Measurements from ENCODE around the gene SLFNL1. TPM values are rescaled to one million over a fixed set of nuclear protein-coding genes. Genes with fewer than 3 reads are reported as not detected.

SLFNL1 gene
- total RNA-seq, 1 experiment from 2014 or later, result 0.39 TPM

DNA sequence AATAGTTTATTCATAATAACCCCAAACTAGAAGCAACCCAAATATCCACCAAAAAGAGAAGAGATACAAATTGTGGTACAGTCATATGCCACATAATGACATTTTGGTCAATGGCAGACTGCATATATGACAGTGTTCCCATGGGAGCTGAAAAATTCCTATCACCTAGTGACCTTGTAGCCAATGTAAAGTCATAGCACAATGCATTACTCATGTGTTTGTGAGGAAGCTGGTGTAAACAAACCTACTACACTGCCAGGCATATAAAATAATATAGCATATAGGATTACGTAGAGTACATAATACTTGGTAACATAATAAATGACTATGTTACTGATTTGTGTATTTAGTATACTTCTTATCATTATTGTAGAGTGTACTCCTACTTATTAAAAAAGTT is 29.5 kb upstream of the SLFNL1 start:
- H3K4me3 ChIP-seq (ENCODE audit: low read depth, low read length, poor library complexity, severe bottlenecking), result no peak overlapping the region
- ChIA-PET CTCF (no interaction called here), POLR2A (ENCODE audit: low non-redundant PET) (no interaction called here)
- no peak for TF ChIP-seq EZH2 (IDR thresholded peaks at IDR 0.05; ENCODE audit: borderline replicate concordance, low read depth, low read length, poor library complexity, severe bottlenecking)
- TF ChIP-seq, protein P1, sequence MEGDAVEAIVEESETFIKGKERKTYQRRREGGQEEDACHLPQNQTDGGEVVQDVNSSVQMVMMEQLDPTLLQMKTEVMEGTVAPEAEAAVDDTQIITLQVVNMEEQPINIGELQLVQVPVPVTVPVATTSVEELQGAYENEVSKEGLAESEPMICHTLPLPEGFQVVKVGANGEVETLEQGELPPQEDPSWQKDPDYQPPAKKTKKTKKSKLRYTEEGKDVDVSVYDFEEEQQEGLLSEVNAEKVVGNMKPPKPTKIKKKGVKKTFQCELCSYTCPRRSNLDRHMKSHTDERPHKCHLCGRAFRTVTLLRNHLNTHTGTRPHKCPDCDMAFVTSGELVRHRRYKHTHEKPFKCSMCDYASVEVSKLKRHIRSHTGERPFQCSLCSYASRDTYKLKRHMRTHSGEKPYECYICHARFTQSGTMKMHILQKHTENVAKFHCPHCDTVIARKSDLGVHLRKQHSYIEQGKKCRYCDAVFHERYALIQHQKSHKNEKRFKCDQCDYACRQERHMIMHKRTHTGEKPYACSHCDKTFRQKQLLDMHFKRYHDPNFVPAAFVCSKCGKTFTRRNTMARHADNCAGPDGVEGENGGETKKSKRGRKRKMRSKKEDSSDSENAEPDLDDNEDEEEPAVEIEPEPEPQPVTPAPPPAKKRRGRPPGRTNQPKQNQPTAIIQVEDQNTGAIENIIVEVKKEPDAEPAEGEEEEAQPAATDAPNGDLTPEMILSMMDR (conservative IDR thresholded peaks at IDR 0.05; ENCODE audit: low read depth, low read length), result no peak
- no peaks in the 10 kb centered on the region for H3K9me3 ChIP-seq (ENCODE audit: low read depth, low read length, poor library complexity, severe bottlenecking)
- no TSS peak for BruUV-seq (replicated peaks)
- DNase-seq (ENCODE audit: low spot score), result no peak
- intact Hi-C loops (cut with micrococcal nuclease; ENCODE audit: unreplicated experiment), result no loop called here
- H3K4me1 ChIP-seq (ENCODE audit: insufficient read depth, low read length, poor library complexity, severe bottlenecking), result peaks cover 5% of the 10 kb centered on the region
- H3K36me3 ChIP-seq (ENCODE audit: insufficient read depth, low read length, poor library complexity, severe bottlenecking), result peaks cover 12% of the 10 kb centered on the region
- no peaks in the 10 kb centered on the region for H3K27me3 ChIP-seq (replicated peaks; ENCODE audit: insufficient read depth, low read depth, low read length, poor library complexity)
- no peak overlapping the region for H3K27ac ChIP-seq (ENCODE audit: low read depth, low read length, poor library complexity, severe bottlenecking)

DNA sequence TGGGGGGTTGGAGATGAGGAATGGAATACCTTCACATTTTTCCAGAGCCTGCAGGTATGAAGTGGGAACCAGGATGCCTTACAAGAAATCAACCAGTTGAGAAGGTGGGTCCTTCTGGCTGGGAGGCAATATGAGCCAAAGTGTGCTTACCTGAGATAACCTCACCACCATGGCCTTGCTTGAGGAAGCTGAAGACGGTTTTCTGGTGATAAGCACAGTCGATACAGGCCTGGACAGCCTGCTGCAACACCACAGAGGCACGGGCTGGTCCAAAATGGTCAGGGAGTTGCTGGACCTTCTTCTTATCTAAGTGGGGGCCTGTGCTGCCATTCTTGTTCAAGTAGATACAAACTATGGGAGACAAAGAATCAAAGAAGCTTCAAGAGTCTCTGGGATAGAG is 27.0 kb upstream of the SLFNL1 start:
- TF ChIP-seq, protein P1 (conservative IDR thresholded peaks at IDR 0.05; ENCODE audit: low read depth, low read length), result no peak
- TF ChIP-seq EZH2 (IDR thresholded peaks at IDR 0.05; ENCODE audit: borderline replicate concordance, low read depth, low read length, poor library complexity, severe bottlenecking), result no peak
- H3K27me3 ChIP-seq (replicated peaks; ENCODE audit: insufficient read depth, low read depth, low read length, poor library complexity), result no peaks in the 10 kb centered on the region
- H3K36me3 ChIP-seq (ENCODE audit: insufficient read depth, low read length, poor library complexity, severe bottlenecking), result peaks cover 13% of the 10 kb centered on the region
- no peaks in the 10 kb centered on the region for H3K9me3 ChIP-seq (ENCODE audit: low read depth, low read length, poor library complexity, severe bottlenecking)
- H3K4me1 ChIP-seq (ENCODE audit: insufficient read depth, low read length, poor library complexity, severe bottlenecking), result peaks cover 17% of the 10 kb centered on the region
- H3K27ac ChIP-seq (ENCODE audit: low read depth, low read length, poor library complexity, severe bottlenecking), result no peak overlapping the region
- DNase-seq (ENCODE audit: low spot score), result no peak
- no TSS peak for BruUV-seq (replicated peaks)
- POLR2A ChIA-PET (ENCODE audit: low non-redundant PET), result no interaction called here
- intact Hi-C loops (cut with micrococcal nuclease; ENCODE audit: unreplicated experiment), result no loop called here
- CTCF ChIA-PET, result no interaction called here
- H3K4me3 ChIP-seq (ENCODE audit: low read depth, low read length, poor library complexity, severe bottlenecking), result no peak overlapping the region

DNA sequence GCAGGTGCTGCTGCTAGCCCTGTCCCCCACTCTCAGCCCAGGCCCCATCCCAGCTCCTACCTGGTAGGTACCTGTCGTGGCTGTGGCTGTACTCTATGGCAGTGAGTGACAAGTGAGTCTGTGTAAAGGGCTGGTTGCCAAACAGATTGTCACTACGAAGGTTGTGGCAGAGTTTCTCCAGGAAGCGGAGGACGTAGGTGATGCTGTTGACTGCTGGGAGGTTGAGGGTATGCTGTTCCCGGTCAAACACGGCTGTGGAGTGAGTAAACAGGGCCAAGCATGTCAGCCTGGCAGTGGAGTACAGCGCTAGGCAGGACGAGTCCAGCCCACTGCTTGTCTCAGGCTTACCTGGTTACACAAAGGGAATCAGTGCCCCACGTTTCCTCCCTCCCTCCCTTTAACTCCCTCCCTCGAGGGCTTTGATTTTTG is 24.8 kb upstream of the SLFNL1 start:
- DNase-seq (ENCODE audit: low spot score), result no peak
- ChIA-PET POLR2A (ENCODE audit: low non-redundant PET) (interaction anchor here (0.7 kb wide), 1 partner anchor 9 kb away, joined by 10 read pairs; no protein-coding TSS in a partner anchor), CTCF (no interaction called here)
- Histone ChIP-seq H3K36me3 (ENCODE audit: insufficient read depth, low read length, poor library complexity, severe bottlenecking) (peaks cover 19% of the 10 kb centered on the region), H3K4me3 (ENCODE audit: low read depth, low read length, poor library complexity, severe bottlenecking) (no peak overlapping the region), H3K27ac (ENCODE audit: low read depth, low read length, poor library complexity, severe bottlenecking) (peak overlapping the region; percentile 49), H3K27me3 (replicated peaks; ENCODE audit: insufficient read depth, low read depth, low read length, poor library complexity) (no peaks in the 10 kb centered on the region), H3K9me3 (ENCODE audit: low read depth, low read length, poor library complexity, severe bottlenecking) (no peaks in the 10 kb centered on the region), H3K4me1 (ENCODE audit: insufficient read depth, low read length, poor library complexity, severe bottlenecking) (peaks cover 17% of the 10 kb centered on the region)
- BruUV-seq (replicated peaks), result no TSS peak
- intact Hi-C loops (cut with micrococcal nuclease; ENCODE audit: unreplicated experiment), result no loop called here
- TF ChIP-seq EZH2 (IDR thresholded peaks at IDR 0.05; ENCODE audit: borderline replicate concordance, low read depth, low read length, poor library complexity, severe bottlenecking), result no peak
- TF ChIP-seq, protein P1 (conservative IDR thresholded peaks at IDR 0.05; ENCODE audit: low read depth, low read length), result no peak
